Measurements from ENCODE around the gene KCNK17.

KCNK17 gene, protein sequence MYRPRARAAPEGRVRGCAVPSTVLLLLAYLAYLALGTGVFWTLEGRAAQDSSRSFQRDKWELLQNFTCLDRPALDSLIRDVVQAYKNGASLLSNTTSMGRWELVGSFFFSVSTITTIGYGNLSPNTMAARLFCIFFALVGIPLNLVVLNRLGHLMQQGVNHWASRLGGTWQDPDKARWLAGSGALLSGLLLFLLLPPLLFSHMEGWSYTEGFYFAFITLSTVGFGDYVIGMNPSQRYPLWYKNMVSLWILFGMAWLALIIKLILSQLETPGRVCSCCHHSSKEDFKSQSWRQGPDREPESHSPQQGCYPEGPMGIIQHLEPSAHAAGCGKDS

DNA sequence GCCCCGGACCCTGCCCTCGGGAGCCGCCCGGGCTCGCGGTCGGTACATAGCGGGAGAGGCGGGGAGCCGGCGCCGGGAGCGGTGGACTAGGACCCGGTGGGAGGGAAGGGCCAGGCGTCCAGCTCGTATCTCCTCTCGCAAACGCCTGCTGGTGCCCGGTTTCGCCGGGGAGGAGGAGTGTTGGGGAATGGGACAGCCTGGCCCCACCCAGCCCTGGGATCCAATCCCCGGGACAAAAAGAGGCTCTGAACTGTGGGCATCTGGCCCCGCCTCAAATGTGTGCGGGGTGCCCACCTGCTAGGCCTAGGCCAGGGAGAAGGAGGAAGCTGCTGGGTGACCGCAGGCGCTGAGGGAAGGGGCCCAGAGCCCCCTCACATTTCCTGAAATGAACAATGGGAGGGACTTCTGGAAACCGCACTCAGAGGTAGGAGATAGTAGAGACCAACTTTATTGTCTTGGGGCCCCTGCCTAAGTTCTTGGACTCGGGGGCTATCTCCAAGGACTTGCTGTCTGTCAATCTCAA is at the start of gene KCNK17:
KCNK17 (minus strand) TSS at position 147 of the 523 bp plus-strand sequence; CDS start at position 48, 99 bp downstream.
- no peak for DNase-seq

DNA sequence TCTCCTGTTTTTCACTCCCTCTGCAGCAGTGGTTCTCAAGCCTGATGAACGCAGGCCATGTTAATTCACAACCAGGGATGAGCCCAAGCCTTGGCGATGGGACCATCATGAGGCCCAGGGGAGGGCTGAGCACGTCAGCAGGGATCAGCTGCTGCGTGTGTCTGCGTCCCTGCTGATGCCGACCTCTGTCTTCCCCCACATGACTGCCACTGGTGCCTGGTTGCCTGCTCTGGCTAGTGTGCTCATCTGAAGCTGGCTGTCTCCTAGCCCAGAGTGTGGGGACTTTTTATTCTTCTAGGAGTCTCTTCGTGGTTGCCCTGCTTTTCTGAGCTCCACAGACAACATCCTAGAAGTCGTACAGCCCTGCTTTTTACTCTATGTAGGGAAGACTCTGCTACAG is 49.1 kb upstream of the KCNK17 start:
- DNase-seq, result no peak

DNA sequence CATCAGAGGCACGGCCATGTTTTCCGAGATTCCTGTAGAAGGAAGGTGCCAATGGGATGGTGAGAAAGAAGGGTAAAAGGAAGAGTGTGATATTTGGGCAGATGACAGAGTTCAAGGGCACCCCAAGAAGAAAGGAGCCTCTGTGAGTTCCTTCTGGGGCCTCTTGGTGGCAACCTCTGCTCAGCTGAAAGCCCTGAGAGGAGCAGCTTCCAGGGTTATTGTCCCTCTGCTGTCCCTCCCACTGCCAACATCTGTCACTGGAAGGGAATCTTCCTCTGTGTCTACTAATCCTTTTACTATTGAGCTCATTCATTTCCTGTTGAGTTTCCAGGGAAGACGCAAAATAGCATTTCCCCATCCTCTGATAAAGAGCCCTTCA is 48.3 kb upstream of the KCNK17 start:
- DNase-seq, result no peak

DNA sequence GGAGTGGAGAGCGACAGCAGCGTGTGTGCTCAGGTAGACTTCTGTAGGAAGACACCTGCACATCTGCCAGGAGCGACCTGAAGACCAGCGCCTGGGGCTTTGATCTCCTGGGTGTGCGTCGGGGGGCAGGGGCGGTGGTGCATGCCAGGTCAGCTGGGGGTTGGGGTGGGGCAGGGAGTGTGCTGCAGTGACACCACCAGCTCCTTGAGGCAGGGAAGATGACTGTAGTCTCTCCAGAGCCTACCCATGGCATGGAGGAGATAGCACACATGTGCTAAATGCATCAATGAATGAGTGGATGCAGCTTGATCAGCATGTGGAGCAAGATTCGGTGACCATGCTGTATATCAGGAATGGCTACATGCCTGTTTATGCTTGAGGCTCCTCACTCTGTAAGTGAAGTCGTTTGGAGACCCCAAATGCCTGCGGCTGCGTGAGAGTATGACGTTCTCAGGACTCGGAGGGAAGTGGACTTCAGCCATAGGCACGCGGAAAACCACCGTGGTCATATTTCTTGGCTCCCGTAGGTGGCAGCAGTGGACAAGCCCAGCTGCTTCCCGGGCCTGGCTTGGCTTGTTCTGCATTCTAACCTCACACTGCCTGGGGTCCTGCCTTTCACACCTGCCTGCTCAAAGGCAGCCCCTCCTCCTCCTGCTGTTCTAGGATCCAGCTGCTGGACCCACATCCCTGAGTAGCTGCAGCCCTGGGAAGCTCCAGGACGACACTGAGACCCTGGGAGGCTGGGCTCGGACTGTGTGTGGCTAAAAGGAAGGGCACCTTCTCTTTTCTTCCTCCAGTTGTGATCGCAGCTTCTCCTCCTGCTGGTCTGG is 47.7 kb upstream of the KCNK17 start:
- DNase-seq, result peak; percentile 45

DNA sequence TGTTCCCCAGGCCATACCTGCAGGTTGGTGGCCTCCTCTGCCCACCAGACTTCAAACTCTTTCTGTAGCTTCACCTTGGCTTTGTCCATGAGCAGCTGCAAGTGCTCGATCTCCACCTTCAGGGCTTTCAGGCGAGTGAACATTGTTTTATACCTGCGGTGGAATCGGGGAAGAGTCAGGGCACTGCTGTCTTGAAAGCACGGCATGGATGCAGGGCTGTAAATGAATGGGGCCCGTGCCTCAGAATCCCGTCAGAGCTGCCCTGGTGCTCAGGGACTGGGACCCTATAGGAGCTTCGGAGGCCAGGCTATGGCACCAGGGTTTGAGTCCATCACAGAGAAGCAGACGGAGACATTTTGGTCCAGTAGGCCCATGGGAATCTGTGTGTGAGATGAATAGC is 46.2 kb upstream of the KCNK17 start:
- no peak for DNase-seq

DNA sequence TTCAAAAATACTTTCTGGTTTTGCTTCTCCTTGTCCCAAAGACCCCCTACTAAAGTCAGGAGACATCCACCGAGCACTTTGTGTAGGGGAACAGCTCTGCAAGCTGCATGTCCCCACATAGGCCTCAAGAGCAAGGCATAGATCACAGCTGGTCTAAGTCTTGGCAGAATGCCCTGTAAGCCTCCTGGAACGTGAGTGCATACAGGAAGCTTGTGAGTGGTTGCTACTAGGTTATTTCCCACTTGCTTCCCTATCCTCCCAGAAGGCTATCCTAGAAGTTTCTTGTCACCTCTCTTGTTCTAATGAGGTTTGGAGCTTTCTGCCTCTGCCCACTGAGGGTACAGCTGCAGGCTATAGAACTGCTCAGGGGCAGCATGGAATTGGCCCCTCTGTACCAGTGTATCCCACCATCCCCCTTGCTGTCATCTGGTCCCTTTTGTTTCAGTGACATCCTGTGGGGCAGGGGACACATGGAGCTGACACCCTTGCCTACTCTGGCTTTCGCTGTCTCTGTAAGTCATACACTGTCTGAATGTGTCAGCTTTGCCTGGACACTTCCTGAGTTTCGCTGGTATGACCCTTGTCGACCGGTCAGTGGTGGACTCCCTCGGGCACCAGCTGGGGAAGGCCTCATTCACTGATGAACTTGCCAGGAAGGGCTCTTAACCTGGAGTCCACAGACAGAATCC is 43.9 kb upstream of the KCNK17 start:
- DNase-seq, result peak; percentile 77

DNA sequence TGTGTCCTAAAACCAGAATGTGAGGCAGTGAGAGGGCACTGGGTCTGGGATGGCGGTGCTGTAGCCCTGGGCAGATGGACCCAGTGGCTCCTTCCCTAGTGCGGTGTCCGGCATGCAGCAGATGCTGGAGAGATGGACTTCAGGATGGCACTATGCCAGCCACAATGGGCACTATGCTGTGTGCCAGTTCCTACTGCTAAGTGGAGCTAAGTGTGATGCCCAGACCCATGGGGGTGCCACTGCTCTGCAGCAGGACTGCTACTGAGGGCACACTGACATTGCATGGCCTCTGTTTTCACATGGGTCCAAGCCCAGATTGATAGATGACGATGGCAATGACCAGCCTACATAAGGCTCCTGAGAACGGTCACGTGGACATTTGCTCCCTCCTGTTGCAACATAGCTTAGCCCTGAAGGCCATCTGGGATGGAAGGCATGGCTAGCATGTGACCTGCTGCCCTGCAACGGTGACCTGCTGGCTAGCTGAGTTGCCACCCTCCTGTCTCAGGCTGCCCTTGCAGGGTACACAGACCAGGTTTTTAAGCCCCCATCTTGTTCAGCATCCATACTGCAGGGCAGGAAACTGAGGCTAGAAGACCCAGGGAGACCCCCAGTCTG is 39.6 kb upstream of the KCNK17 start:
- no peak for DNase-seq

DNA sequence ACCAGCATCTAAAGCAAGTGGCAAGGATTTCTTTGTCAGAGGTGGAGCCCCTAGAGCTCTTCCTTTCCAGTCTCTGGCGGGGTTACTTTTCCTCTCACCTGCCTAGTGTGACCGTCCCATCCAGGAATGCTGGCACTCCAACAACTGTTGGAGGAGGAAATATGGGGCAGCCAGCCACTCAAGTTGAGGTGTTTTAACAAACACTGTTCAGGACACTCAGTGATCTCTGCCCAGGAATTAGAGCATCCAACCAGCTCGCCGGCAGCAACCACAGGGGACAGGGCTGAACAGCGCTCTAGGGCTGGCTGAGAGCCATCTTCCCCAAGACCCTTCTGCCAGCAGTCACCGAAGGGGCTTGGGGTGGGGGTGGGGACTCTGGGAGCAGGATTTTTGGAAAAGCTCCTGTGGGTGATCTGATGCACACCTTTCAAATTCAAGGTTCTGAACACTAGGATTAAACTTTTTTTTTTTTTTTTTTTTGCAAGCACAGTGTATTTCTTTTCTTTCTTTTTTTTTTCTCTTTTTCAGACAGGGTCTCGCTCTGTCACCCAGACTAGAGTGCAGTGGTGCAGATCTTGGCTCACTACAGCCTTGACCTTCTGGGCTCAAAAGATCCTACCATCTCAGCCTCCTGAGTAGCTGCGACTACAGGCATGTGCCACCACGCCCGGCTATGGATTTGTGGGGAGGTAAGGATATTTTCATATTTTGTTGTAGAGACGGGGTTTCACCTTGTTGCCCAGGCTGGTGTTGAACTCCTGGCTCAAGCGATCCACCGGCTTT is 36.7 kb upstream of the KCNK17 start:
- no peak for DNase-seq

DNA sequence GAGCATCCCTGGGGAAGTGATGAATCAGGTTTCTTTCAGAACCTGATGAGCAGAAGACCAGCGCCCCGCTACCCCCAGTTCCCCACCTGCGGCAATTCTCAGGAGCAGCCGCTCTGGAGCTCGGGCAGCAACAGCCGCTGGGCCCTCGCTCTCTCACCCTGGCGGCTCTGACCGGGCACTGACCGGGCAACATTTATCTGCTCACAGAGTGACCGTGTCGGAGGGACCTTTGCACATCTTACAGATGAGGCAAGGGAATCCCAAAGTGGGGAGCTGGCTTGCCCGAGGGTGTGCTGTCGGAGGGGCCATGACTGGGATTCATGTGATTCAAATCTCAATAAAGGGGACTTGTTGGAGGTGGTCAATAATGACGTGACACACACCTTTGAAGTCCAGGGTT is 34.5 kb upstream of the KCNK17 start:
- DNase-seq, result no peak

DNA sequence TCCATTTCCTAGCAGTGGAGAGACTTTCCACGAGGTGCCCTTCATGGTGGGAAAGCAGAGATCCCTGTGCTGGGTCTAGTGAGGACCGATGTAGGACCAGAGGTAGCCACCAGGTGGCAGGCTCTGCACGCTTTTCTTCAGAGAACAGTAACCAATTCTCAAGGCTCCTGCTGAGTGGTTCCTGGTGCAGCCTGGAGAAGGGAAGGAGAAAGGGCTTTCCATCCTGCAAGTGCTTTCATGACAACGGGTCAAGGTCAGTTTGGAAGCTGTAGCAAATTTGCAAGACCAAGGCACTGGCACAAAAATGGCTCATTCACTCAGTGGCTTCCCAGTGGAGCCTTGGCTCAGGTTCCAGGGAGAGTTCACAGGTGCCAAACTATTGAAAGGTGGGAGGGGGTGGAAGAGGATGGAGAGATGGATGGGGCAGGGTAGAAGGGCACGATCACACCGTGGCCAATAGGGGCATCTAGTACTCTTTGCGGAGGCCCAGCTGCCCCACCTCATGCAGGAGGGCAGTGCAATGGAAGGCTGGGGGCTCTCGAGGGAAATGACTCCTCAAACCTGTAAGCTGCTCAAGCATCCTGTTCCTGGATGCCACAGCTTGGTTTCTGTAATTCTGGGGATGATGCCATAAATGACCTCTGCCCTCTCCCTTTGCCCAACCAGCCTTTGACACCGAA is 33.8 kb upstream of the KCNK17 start:
- DNase-seq, result peak; percentile 58

DNA sequence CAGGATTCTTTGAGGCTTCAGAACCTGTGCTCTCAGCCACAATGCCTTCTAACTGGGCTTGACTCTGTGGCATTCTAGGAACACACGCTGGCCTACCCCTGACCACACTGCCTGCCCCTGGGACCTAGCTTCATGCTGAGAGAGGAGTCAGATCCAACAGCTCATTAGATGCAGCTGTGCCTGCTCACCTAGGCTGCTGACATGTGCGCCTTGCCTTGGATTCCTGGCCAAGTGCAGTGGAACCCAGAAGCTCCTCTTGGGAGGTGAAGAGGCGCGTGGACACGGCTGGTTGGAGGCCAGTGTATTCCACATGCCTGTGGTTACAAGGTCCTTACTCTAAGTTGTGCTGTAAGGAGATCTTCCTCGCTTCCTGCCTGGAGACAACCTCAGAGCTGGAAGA is 33.0 kb upstream of the KCNK17 start:
- no peak for DNase-seq

DNA sequence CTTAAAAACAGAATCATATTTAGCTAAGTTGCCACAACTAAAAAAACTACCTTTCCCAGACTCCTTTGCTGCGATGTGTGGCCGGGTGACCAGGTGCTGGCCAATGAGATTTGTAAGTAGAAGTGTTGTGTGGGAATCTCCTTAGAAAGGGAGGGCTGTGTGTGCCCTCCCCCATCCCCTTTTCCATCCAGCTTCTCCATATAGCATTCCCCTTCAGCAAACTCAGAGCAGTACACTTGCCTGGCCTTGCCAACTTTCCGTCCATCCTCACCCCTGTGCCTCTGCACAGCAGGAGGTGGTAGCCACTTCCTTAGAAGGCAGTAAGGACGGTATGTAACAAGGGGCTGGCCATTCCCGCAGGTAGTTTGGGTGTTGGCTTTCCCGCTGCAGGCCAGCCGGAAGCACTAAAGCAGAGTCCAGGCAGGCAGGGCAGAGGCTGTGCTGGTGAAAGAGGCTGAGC is 30.6 kb upstream of the KCNK17 start:
- DNase-seq, result no peak

DNA sequence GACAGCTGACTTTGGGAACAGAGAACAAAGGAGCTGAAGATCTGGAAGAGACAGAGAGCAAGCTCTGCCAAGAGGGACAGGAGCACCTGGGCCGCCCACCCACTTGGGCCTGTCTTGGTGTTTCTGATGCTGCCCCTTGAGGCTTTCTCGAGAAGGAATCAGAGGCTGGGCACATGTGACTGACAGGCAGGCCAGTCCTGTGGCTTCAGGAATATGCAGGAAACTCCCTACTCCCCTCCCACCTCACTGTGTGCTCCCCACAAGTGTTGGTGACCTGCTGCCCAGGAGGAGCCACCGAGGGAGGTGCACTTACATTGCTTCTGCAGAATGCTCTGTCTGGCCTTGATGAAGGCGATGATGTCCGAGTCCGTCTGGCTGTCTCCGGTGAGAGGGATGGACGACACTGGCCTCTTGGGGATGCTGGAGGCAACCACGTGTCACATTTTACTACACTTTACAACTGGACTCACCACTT is 29.2 kb upstream of the KCNK17 start:
- no peak for DNase-seq

DNA sequence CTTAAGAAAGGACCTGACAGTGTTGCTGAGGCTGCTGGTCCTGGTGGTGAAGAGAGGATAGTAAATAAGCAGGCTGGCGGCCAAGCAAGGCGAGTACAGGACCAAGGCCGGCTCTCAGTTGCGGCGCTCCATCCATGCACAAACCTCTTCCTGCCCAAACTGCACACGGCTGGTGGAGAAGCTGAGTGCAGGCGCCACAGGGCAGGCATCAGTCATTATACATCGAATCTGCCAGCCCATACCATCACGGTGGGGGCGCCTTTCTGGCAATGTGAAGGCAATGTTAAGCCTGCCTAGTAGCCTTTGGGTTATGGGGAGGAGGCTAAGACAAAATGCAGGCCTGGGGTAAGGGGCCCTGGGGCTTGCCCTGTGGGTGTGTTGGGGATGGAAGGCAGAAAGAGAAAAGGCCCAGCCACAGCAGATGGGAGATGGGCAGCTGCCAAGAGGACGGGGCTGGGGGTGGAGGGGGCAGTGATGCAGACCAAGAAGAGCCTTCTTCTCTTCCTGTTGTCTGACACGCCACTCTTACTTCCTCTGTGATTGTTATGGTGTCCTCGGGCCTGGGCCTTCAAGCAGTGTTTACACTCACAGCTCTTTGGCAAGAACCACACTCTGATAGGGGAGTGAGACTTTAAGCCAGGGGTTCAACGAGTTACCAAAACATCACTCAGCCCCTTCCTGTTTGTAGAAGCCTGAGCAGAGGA is 28.6 kb upstream of the KCNK17 start:
- no peak for DNase-seq

DNA sequence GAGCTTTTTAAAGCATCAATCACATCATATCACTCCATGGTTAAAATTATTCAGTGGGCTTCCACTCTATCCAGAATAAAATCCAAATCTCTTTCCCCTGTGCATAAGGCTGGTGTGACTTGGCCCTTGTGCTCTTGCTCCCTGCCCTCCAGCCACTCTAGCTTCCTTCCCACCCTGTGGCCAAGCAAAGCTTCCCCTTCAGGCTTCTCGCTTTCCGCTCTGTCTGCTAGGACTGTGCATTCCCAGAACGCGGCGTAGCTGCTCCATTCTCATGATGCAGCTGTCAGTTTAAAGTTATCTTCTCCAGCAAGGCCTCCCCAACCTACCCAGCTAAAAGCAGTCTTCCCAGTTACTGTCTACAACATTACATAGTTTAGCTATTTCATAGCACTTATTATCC is 27.7 kb upstream of the KCNK17 start:
- no peak for DNase-seq

DNA sequence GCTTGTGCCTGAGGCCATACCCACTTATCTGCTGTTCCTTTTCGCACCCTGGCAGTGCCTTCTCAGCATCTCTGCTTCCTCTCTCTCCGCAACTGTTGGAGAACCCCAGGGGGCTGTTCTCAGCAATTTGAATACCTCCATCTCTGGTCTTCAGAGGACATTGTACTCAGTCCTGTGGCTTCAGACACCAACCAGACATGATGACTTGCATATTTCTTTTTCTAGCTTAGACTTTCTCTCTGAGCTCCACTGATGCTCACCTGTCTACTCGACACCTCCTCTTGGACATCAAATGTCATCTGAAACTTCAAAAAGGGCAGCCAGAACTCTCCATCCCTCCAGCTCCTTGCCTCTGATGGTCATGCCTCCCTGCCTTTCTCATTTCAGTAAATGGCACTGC is 27.1 kb upstream of the KCNK17 start:
- DNase-seq, result no peak

DNA sequence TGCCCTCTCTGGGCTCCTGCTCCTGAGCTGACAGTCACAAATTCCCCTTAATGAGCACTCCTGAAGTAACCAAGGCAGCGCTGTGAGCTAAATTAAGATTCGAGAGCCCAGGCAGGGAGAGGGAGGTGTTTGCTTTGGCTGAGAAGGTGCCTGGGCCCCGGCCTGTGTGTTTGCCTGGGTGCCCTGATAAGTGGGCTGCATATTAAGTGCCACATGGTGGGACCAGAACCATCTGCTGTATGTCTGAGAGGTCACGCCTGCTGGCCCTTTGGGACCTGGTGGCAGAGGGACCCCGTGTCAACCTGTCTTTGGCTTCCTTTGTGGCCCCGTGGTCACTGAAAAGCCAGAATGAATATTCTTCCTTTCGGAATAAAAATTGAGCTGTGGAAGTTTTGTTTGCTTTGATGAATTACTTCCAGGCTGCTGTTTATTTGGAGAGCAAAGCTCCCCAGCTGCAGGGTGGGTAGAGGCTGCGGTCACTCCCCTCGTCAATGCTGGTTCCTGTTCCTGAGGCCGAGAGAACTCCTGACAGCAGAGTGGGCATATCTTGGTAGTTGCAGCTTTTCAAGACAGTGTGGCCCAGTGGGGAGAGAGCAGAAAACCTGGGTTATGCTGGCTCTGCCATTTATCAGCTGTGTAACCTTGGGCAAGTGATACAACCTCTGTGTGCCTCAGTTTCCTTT is 25.8 kb upstream of the KCNK17 start:
- DNase-seq, result no peak

DNA sequence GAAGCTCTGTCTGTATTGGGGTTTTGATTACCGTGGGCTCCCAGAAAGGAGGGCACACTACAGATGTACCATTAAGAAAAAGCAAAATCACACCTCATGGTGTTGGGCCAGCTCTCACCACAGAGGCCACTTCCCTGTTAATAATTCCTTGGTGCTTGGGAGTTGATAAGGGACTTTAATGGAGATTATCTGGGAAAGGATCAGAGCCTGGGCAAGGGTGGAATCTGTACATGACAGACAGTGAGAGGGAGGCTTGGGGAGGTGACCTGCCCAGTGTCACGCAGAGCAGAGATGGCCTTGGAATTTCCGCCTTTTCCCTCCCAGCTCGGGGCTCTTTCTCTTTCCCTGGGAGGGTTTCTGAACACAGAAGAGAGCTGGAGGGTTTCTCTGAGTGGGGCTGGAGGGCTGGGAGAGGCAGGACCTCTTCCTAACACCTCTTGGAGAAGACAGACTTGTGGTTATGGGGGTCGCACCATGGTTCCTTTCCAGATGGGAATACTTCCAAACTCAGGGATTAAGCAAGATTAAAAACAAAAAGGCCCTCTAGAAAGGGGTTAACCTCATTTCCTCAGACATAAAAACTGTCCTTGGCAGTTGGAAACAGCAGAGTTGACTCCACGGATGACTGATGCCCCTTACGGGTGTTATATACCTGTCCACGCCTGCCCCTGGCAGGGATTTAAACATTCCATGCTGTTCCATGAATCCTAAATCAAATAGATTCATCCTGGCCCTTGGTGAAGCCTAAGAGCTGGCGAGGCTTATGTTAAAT is 25.1 kb upstream of the KCNK17 start:
- DNase-seq, result no peak

DNA sequence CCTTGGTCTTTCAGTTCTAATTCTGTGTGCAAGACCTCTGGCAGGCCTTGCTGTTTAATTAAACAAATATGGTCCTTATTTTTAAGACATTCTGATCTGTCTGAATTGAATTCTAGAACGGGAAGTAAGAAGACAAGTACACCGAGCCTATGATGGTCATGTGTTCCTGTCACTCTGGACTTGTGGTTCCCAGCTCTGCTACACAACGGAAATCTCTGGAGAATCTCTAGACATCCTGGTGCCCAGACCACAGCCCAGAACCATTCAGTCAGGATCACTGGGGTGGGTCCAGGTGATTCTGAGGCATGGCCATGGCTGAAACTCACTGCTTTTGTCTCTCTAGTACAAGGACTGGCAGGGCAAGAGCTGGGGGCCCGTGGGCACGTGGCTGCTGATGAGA is 24.2 kb upstream of the KCNK17 start:
- DNase-seq, result no peak
